ENCODE measurements around the gene EFCAB10.

DNA sequence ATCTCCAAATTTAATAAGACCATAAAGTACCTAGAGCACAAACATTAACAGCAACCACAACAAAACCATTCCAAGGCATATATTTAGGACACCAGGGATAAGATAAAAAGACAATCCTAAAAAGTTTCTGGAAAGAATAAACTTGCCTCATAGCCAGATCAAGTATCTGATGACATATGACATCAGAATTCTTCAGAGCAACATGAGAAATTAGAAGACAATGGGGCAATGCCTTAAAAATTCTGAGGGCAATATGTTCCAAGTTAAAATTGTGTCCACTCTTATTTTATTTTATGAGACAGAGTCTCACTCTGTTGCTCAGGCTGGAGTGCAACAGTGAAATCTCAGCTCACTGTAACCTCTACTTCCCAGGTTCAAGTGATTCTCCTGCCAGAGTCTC, 2.8 kb downstream of the EFCAB10 start:
- TF ChIP-seq, protein P1, sequence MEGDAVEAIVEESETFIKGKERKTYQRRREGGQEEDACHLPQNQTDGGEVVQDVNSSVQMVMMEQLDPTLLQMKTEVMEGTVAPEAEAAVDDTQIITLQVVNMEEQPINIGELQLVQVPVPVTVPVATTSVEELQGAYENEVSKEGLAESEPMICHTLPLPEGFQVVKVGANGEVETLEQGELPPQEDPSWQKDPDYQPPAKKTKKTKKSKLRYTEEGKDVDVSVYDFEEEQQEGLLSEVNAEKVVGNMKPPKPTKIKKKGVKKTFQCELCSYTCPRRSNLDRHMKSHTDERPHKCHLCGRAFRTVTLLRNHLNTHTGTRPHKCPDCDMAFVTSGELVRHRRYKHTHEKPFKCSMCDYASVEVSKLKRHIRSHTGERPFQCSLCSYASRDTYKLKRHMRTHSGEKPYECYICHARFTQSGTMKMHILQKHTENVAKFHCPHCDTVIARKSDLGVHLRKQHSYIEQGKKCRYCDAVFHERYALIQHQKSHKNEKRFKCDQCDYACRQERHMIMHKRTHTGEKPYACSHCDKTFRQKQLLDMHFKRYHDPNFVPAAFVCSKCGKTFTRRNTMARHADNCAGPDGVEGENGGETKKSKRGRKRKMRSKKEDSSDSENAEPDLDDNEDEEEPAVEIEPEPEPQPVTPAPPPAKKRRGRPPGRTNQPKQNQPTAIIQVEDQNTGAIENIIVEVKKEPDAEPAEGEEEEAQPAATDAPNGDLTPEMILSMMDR (IDR thresholded peaks at IDR 0.05), result no peak
- TF ChIP-seq POLR2A (IDR thresholded peaks at IDR 0.05), result no peak

Measured in esophagus squamous epithelium (tissue), 4 donors.